CD4-positive, alpha-beta T cell treated with Interleukin-6 at 100 ng/mL for 8 hours (primary cell): Measurements from ENCODE around the gene FGD6.
"Not testable (repeated sequence)": the region's sequence is repeated elsewhere in the genome, so short reads cannot be mapped to it uniquely, and the experiment has no call there.

Experiments
- DNase-seq: peaks from one replicate; pipeline ENCODE4 v3.0.0-alpha.2; 2020; ENCODE audit warnings: mixed read lengths, low spot score

The FGD6 gene

GRCh38 chr12:95178136-95178535, 39.1 kb downstream of the FGD6 start:
- no peak for DNase-seq

GRCh38 chr12:95177201-95177768, 40.0 kb downstream of the FGD6 start:
- no peak for DNase-seq

- no peak for DNase-seq
These were observed 43.6 kb downstream of the FGD6 start for GRCh38 chr12:95173392-95174251.

GRCh38 chr12:95169368-95169767, 47.9 kb downstream of the FGD6 start:
- no peak for DNase-seq

GRCh38 chr12:95168746-95169145, 48.5 kb downstream of the FGD6 start:
- DNase-seq: no peak

GRCh38 chr12:95164656-95165055, 52.6 kb downstream of the FGD6 start:
- no peak for DNase-seq

- no peak for DNase-seq
These were observed 58.3 kb downstream of the FGD6 start for GRCh38 chr12:95158919-95159318.

- no peak for DNase-seq
These were observed 65.4 kb downstream of the FGD6 start for GRCh38 chr12:95151821-95152220.

GRCh38 chr12:95151406-95151805, 65.9 kb downstream of the FGD6 start:
- DNase-seq: no peak

- DNase-seq: no peak
These were observed 66.8 kb downstream of the FGD6 start for GRCh38 chr12:95150501-95150900.

GRCh38 chr12:95147866-95148265, 69.4 kb downstream of the FGD6 start:
- DNase-seq: no peak

- no peak for DNase-seq
These were observed 70.5 kb downstream of the FGD6 start for GRCh38 chr12:95146769-95147168.

- DNase-seq: no peak
These were observed 73.6 kb downstream of the FGD6 start for GRCh38 chr12:95143621-95144205.

- no peak for DNase-seq
These were observed 74.7 kb downstream of the FGD6 start for GRCh38 chr12:95142431-95143151.

GRCh38 chr12:95141310-95141709, 76.0 kb downstream of the FGD6 start:
- no peak for DNase-seq

GRCh38 chr12:95138031-95138430, 79.2 kb downstream of the FGD6 start:
- not testable (repeated sequence) for DNase-seq

- DNase-seq: no peak
These were observed 80.7 kb downstream of the FGD6 start for GRCh38 chr12:95136598-95136997.

GRCh38 chr12:95134085-95134484, 83.2 kb downstream of the FGD6 start:
- DNase-seq: no peak

- no peak for DNase-seq
These were observed 85.5 kb downstream of the FGD6 start for GRCh38 chr12:95131589-95132340.

- no peak for DNase-seq
These were observed 87.2 kb downstream of the FGD6 start for GRCh38 chr12:95130096-95130495.

- no peak for DNase-seq
These were observed 88.2 kb downstream of the FGD6 start for GRCh38 chr12:95129115-95129514.

GRCh38 chr12:95126736-95127135, 90.5 kb downstream of the FGD6 start:
- DNase-seq: no peak
